PC-3 (cell line): ENCODE measurements around the gene SIGLEC10.

ENCODE experiments used
- EZH2 ChIP-seq: fragments of 300-600 bp; sonication (generic); IDR thresholded peaks from one replicate; pipeline ENCODE4 v1.6.1; 2017; ENCODE audit warnings: antibody characterized with exemption, mild to moderate bottlenecking, low read length; ENCODE audit not compliant: unreplicated experiment
- EZH2phosphoT487 ChIP-seq: fragments of 300-600 bp; sonication (generic); IDR thresholded peaks from 2 replicates; pipeline ENCODE4 v1.6.1; 2018; ENCODE audit warnings: mild to moderate bottlenecking, antibody characterized with exemption, low read length, borderline replicate concordance
- TF ChIP-seq, protein P1 (sequence below): fragments of 300-600 bp; sonication (generic); conservative IDR thresholded peaks from 2 replicates; pipeline ENCODE4 v1.5.1; 2017; ENCODE audit warnings: antibody characterized with exemption, low read depth, mild to moderate bottlenecking, low read length

DNA sequence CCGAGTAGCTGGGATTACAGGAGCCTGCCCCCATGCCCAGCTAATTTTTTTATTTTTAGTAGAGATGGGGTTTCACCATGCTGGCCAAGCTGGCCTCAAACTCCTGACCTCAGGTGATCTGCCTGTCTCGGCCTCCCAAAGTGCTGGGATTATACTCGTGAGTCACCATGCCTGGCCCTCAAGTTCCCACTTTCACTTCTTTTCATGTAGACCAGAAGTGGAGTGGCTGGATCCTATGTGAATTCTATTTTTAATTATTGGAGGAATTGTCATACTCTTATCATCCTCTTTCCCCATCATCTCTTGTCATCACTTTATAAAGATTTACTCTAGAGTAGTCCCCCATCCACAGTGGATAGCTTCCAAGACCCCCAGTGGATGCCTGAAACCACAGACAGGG, 12.8 kb upstream of the SIGLEC10 start:
- TF ChIP-seq, protein P1, sequence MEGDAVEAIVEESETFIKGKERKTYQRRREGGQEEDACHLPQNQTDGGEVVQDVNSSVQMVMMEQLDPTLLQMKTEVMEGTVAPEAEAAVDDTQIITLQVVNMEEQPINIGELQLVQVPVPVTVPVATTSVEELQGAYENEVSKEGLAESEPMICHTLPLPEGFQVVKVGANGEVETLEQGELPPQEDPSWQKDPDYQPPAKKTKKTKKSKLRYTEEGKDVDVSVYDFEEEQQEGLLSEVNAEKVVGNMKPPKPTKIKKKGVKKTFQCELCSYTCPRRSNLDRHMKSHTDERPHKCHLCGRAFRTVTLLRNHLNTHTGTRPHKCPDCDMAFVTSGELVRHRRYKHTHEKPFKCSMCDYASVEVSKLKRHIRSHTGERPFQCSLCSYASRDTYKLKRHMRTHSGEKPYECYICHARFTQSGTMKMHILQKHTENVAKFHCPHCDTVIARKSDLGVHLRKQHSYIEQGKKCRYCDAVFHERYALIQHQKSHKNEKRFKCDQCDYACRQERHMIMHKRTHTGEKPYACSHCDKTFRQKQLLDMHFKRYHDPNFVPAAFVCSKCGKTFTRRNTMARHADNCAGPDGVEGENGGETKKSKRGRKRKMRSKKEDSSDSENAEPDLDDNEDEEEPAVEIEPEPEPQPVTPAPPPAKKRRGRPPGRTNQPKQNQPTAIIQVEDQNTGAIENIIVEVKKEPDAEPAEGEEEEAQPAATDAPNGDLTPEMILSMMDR, result no peak
- TF ChIP-seq EZH2, result no peak
- TF ChIP-seq EZH2phosphoT487, result no peak
